SK-N-SH (cell line): ENCODE results near the gene ZCCHC7. TPM values are rescaled to one million over a fixed set of nuclear protein-coding genes. Genes with fewer than 3 reads are reported as not detected.

Source experiments
- CTCF ChIA-PET: fragments of 300-600, 350-600 bp; formaldehyde crosslinking; extraction: SDS; loops from one replicate; lab custom pipeline; 2021; lab: Yijun Ruan, JAX
- POLR2A ChIA-PET: fragments of 350-600 bp; sonication (Branson Sonifier 250); formaldehyde crosslinking; extraction: SDS; loops from one replicate; lab custom pipeline; 2020; ENCODE audit warnings: antibody characterized with exemption, inconsistent platforms; lab: Yijun Ruan, JAX
- DNase-seq: peaks from one replicate; pipeline ENCODE4 v3.0.0; 2012
- H2AFZ ChIP-seq: fragments of 200-600 bp; sonication (generic); 2 replicates; pipeline ENCODE4 v1.8.1; 2016; ENCODE audit warnings: antibody characterized with exemption, mild to moderate bottlenecking, low read depth
- H3F3A ChIP-seq: fragments of 200-600 bp; sonication (generic); replicated peaks from 2 replicates; pipeline ENCODE3; 2016; ENCODE audit warnings: antibody characterized with exemption, mild to moderate bottlenecking; ENCODE audit not compliant: insufficient read depth
- H3K27ac ChIP-seq, 2 experiments: fragments of 200-500 bp in 1 of 2; fragments of 200-600 bp in 1 of 2; sonication (Bioruptor generic) in 1 of 2; sonication (generic), shearing (Covaris generic) in 1 of 2; 2 replicates each; pipeline versions ENCODE4 v1.5.1 to v1.6.1; 2014 to 2016; ENCODE audit warnings: low read depth in 2 of 2, inconsistent platforms in 1 of 2, low read length in 1 of 2, mild to moderate bottlenecking in 1 of 2, mixed read lengths in 1 of 2
- H3K27me3 ChIP-seq: fragments of 200-600 bp; sonication (generic), shearing (Covaris generic); 2 replicates; pipeline ENCODE4 v1.6.1; 2016; ENCODE audit warnings: mixed run types; ENCODE audit not compliant: insufficient read depth
- H3K36me3 ChIP-seq, 2 experiments: fragments of 200-500 bp in 1 of 2; fragments of 200-600 bp in 1 of 2; sonication (Bioruptor generic) in 1 of 2; sonication (generic) in 1 of 2; replicated peaks in 1 of 2; 2 replicates each; pipeline versions ENCODE3 to v1.5.1; 2014 to 2016; ENCODE audit warnings: low read length in 1 of 2, mild to moderate bottlenecking in 1 of 2; ENCODE audit not compliant: insufficient read depth in 2 of 2, control insufficient read depth in 1 of 2
- H3K4me1 ChIP-seq, 2 experiments: fragments of 200-500 bp in 1 of 2; fragments of 200-600 bp in 1 of 2; sonication (Bioruptor generic) in 1 of 2; sonication (generic), shearing (Covaris generic) in 1 of 2; 2 replicates each; pipeline versions ENCODE4 v1.5.1 to v1.6.1; 2014 to 2016; ENCODE audit warnings: low read depth in 1 of 2, low read length in 1 of 2, mixed run types in 1 of 2; ENCODE audit not compliant: insufficient read depth in 2 of 2, control insufficient read depth in 1 of 2
- H3K4me2 ChIP-seq: fragments of 200-600 bp; sonication (generic), shearing (Covaris generic); 2 replicates; pipeline ENCODE4 v1.6.1; 2017; ENCODE audit warnings: mixed run types
- H3K4me3 ChIP-seq, 2 experiments: fragments of 200-500 bp in 1 of 2; fragments of 200-600 bp in 1 of 2; sonication (Bioruptor generic) in 1 of 2; sonication (generic), shearing (Covaris generic) in 1 of 2; 2 replicates each; pipeline versions ENCODE4 v1.5.1 to v1.8.1; 2014 to 2016; ENCODE audit warnings: low read depth in 2 of 2, inconsistent platforms in 1 of 2, low read length in 1 of 2, mild to moderate bottlenecking in 1 of 2, mixed read lengths in 1 of 2, moderate library complexity in 1 of 2
- H3K79me2 ChIP-seq: fragments of 200-600 bp; sonication (generic); 2 replicates; pipeline ENCODE4 v1.8.1; 2017; ENCODE audit warnings: mild to moderate bottlenecking; ENCODE audit not compliant: insufficient read depth
- H3K9ac ChIP-seq: fragments of 200-600 bp; sonication (generic); 2 replicates; pipeline ENCODE4 v1.6.1; 2017; ENCODE audit warnings: mixed run types
- H3K9me2 ChIP-seq: fragments of 200-600 bp; sonication (generic); 2 replicates; pipeline ENCODE4 v1.6.1; 2017; ENCODE audit warnings: mixed run types
- H3K9me3 ChIP-seq: fragments of 200-600 bp; sonication (generic); 2 replicates; pipeline ENCODE4 v1.6.1; 2017; ENCODE audit warnings: mixed run types, mild to moderate bottlenecking, moderate library complexity
- H4K20me1 ChIP-seq: fragments of 200-600 bp; sonication (generic); 2 replicates; pipeline ENCODE4 v1.6.1; 2017; ENCODE audit warnings: mild to moderate bottlenecking, mixed run types; ENCODE audit not compliant: insufficient read depth
- CHD2 ChIP-seq: fragments of 150-350 bp; IDR thresholded peaks from 2 replicates; pipeline ENCODE4 v1.6.1; 2018; ENCODE audit warnings: low read length; ENCODE audit not compliant: partially characterized antibody
- EZH2phosphoT487 ChIP-seq: fragments of 200-600 bp; sonication (generic); IDR thresholded peaks from 2 replicates; pipeline ENCODE4 v1.6.1; 2017; ENCODE audit warnings: low read depth, mixed run types, mild to moderate bottlenecking, antibody characterized with exemption, moderate library complexity, borderline replicate concordance
- FOSL2 ChIP-seq: IDR thresholded peaks from 2 replicates; pipeline ENCODE4 v1.4.0; 2012; ENCODE audit warnings: low read depth, mild to moderate bottlenecking, moderate library complexity, borderline replicate concordance
- FOXJ3 ChIP-seq: sonication (generic); formaldehyde crosslinking; IDR thresholded peaks from 2 replicates; pipeline ENCODE4 v1.5.1; 2020; ENCODE audit warnings: mild to moderate bottlenecking, missing genetic modification reagents
- MEF2A ChIP-seq: IDR thresholded peaks from 2 replicates; pipeline ENCODE4 v1.4.0; 2012; ENCODE audit warnings: low read depth, borderline replicate concordance
- POLR2AphosphoS5 ChIP-seq: IDR thresholded peaks from 2 replicates; pipeline ENCODE4 v1.6.1; 2012; ENCODE audit warnings: low read depth, low read length
- RAD21 ChIP-seq: IDR thresholded peaks from 2 replicates; pipeline ENCODE4 v1.6.1; 2012; ENCODE audit warnings: mild to moderate bottlenecking, low read length
- RCOR1 ChIP-seq: fragments of 150-350 bp; IDR thresholded peaks from 2 replicates; pipeline ENCODE4 v1.6.1; 2017; ENCODE audit warnings: antibody characterized with exemption, low read length
- RFX5 ChIP-seq: IDR thresholded peaks from 2 replicates; pipeline ENCODE4 v1.6.1; 2012; ENCODE audit warnings: mild to moderate bottlenecking, improper control_type of control experiment, low read length
- SMC3 ChIP-seq: IDR thresholded peaks from 2 replicates; pipeline ENCODE4 v1.6.1; 2012; ENCODE audit warnings: low read depth, low read length, improper control_type of control experiment
- YY1 ChIP-seq: IDR thresholded peaks from 2 replicates; pipeline ENCODE4 v1.4.0; 2012; ENCODE audit warnings: low read depth, mild to moderate bottlenecking
- WGBS: methylation state at CpG from one replicate; pipeline ENCODE4 v1.1.6; 2017; ENCODE audit warnings: low lambda C conversion rate; 5-methylcytosine and 5-hydroxymethylcytosine counted together
- polyA plus RNA-seq, 3 experiments: library from polyadenylated mRNA; depleted of rRNA; stranded (reverse); fragments of >200 nt; gene quantifications; 2 replicates each; pipeline ENCODE4 v1.2.3, GENCODE V29; 2012
- TF ChIP-seq, protein P1 (sequence below): IDR thresholded peaks from 2 replicates; pipeline ENCODE4 v1.4.0; 2012; ENCODE audit warnings: low read depth
- TF ChIP-seq, protein P2 (sequence below): IDR thresholded peaks from 2 replicates; pipeline ENCODE4 v1.4.0; 2012; ENCODE audit warnings: low read depth, borderline replicate concordance
- TF ChIP-seq, protein P3 (sequence below): IDR thresholded peaks from 2 replicates; pipeline ENCODE4 v1.4.0; 2012; ENCODE audit warnings: low read depth, borderline replicate concordance
- TF ChIP-seq, protein P4 (sequence below): IDR thresholded peaks from 2 replicates; pipeline ENCODE4; 2012
- TF ChIP-seq, protein P5 (sequence below): fragments of 200-600 bp; sonication (generic); IDR thresholded peaks from 2 replicates; pipeline ENCODE4 v1.6.1; 2017; ENCODE audit warnings: antibody characterized with exemption, mild to moderate bottlenecking, moderate library complexity
- TF ChIP-seq, protein P6 (sequence below): IDR thresholded peaks from 2 replicates; pipeline ENCODE4 v1.6.1; 2012; ENCODE audit warnings: mild to moderate bottlenecking, low read depth, low read length, moderate library complexity

Gene ZCCHC7
- polyA plus RNA-seq, 1 of the 3 experiments (the other 2 are of a cell fraction) = 12.6 TPM

DNA sequence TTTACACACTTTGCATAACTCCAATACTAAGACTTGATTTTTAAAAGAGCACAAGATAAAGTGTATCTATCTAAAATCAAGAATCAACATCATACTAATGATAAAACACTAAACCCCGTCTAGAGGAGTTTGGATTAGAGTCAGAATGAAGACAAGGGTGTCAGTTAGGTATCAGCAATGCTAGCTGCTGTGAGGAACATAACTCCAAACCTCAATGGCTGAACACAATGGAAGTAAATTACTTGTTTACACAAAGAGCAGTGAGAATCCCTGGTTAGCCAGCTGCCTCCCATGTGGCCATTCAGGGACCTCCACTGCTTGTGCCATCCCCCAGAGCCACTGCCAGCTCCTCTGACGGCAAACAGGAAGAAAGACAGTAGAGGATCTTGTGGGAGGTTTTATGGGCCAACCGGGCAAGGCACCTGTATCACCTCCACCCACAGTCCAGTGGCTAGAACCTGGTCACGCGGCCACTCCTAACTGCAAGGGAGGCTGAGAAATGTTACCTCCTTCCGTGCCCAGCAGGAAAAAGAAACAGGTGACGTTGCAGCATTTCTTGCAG is 278.2 kb downstream of the ZCCHC7 start:
- Histone ChIP-seq H3K4me2 (no peak overlapping the region), H3K27me3 (no peaks in the 10 kb centered on the region), H3K4me1 (no peaks in the 10 kb centered on the region), H2AFZ (no peak overlapping the region), H3F3A (no peaks in the 10 kb centered on the region), H3K79me2 (no peaks in the 10 kb centered on the region), H3K9me3 (no peaks in the 10 kb centered on the region), H3K4me3 (no peak overlapping the region), H3K9me2 (no peaks in the 10 kb centered on the region), H4K20me1 (no peaks in the 10 kb centered on the region), H3K27ac (no peak overlapping the region), H3K9ac (no peak overlapping the region), H3K36me3 (no peaks in the 10 kb centered on the region)
- TF ChIP-seq, protein P1, sequence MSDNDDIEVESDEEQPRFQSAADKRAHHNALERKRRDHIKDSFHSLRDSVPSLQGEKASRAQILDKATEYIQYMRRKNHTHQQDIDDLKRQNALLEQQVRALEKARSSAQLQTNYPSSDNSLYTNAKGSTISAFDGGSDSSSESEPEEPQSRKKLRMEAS = no peak
- no peak for TF ChIP-seq YY1
- TF ChIP-seq, protein P2, sequence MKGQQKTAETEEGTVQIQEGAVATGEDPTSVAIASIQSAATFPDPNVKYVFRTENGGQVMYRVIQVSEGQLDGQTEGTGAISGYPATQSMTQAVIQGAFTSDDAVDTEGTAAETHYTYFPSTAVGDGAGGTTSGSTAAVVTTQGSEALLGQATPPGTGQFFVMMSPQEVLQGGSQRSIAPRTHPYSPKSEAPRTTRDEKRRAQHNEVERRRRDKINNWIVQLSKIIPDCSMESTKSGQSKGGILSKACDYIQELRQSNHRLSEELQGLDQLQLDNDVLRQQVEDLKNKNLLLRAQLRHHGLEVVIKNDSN = no peak
- no peak for TF ChIP-seq FOXJ3 (CRISPR knock-in tag)
- TF ChIP-seq, protein P3, sequence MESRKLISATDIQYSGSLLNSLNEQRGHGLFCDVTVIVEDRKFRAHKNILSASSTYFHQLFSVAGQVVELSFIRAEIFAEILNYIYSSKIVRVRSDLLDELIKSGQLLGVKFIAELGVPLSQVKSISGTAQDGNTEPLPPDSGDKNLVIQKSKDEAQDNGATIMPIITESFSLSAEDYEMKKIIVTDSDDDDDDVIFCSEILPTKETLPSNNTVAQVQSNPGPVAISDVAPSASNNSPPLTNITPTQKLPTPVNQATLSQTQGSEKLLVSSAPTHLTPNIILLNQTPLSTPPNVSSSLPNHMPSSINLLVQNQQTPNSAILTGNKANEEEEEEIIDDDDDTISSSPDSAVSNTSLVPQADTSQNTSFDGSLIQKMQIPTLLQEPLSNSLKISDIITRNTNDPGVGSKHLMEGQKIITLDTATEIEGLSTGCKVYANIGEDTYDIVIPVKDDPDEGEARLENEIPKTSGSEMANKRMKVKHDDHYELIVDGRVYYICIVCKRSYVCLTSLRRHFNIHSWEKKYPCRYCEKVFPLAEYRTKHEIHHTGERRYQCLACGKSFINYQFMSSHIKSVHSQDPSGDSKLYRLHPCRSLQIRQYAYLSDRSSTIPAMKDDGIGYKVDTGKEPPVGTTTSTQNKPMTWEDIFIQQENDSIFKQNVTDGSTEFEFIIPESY = no peak
- TF ChIP-seq FOSL2 = no peak
- TF ChIP-seq RAD21 = no peak
- TF ChIP-seq RFX5 = no peak
- no peak for TF ChIP-seq POLR2AphosphoS5
- TF ChIP-seq, protein P4, sequence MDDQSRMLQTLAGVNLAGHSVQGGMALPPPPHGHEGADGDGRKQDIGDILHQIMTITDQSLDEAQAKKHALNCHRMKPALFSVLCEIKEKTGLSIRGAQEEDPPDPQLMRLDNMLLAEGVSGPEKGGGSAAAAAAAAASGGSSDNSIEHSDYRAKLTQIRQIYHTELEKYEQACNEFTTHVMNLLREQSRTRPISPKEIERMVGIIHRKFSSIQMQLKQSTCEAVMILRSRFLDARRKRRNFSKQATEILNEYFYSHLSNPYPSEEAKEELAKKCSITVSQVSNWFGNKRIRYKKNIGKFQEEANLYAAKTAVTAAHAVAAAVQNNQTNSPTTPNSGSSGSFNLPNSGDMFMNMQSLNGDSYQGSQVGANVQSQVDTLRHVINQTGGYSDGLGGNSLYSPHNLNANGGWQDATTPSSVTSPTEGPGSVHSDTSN = no peak
- no peak for TF ChIP-seq MEF2A
- TF ChIP-seq, protein P5, sequence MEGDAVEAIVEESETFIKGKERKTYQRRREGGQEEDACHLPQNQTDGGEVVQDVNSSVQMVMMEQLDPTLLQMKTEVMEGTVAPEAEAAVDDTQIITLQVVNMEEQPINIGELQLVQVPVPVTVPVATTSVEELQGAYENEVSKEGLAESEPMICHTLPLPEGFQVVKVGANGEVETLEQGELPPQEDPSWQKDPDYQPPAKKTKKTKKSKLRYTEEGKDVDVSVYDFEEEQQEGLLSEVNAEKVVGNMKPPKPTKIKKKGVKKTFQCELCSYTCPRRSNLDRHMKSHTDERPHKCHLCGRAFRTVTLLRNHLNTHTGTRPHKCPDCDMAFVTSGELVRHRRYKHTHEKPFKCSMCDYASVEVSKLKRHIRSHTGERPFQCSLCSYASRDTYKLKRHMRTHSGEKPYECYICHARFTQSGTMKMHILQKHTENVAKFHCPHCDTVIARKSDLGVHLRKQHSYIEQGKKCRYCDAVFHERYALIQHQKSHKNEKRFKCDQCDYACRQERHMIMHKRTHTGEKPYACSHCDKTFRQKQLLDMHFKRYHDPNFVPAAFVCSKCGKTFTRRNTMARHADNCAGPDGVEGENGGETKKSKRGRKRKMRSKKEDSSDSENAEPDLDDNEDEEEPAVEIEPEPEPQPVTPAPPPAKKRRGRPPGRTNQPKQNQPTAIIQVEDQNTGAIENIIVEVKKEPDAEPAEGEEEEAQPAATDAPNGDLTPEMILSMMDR = no peak
- no peak for TF ChIP-seq CHD2
- TF ChIP-seq EZH2phosphoT487 = no peak
- TF ChIP-seq, protein P6, sequence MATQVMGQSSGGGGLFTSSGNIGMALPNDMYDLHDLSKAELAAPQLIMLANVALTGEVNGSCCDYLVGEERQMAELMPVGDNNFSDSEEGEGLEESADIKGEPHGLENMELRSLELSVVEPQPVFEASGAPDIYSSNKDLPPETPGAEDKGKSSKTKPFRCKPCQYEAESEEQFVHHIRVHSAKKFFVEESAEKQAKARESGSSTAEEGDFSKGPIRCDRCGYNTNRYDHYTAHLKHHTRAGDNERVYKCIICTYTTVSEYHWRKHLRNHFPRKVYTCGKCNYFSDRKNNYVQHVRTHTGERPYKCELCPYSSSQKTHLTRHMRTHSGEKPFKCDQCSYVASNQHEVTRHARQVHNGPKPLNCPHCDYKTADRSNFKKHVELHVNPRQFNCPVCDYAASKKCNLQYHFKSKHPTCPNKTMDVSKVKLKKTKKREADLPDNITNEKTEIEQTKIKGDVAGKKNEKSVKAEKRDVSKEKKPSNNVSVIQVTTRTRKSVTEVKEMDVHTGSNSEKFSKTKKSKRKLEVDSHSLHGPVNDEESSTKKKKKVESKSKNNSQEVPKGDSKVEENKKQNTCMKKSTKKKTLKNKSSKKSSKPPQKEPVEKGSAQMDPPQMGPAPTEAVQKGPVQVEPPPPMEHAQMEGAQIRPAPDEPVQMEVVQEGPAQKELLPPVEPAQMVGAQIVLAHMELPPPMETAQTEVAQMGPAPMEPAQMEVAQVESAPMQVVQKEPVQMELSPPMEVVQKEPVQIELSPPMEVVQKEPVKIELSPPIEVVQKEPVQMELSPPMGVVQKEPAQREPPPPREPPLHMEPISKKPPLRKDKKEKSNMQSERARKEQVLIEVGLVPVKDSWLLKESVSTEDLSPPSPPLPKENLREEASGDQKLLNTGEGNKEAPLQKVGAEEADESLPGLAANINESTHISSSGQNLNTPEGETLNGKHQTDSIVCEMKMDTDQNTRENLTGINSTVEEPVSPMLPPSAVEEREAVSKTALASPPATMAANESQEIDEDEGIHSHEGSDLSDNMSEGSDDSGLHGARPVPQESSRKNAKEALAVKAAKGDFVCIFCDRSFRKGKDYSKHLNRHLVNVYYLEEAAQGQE = no peak
- TF ChIP-seq RCOR1 = no peak
- no peak for TF ChIP-seq SMC3
- DNase-seq = no peak
- ChIA-PET POLR2A (no interaction called here), CTCF (interaction anchor here (1.0 to 1.3 kb wide), 2 partner anchors 12 to 17 kb away, joined by 3 to 6 read pairs; no protein-coding TSS in a partner anchor)
- WGBS = 67% methylated on average over 7 of the region's 7 CpGs
